Panc1 (cell line): ENCODE data around the gene RABL6.

Experiments
- SIN3A ChIP-seq: IDR thresholded peaks from 2 replicates; pipeline ENCODE4 v1.6.1; 2012; ENCODE audit warnings: low read depth, mild to moderate bottlenecking, low read length, moderate library complexity, borderline replicate concordance; ENCODE audit not compliant: insufficient read depth
- TCF7L2 ChIP-seq: IDR thresholded peaks from 2 replicates; pipeline ENCODE4 v1.6.1; 2011; ENCODE audit warnings: mild to moderate bottlenecking, low read depth, low read length, inconsistent platforms
- TF ChIP-seq, protein P1 (sequence below): fragments of 450-650 bp; IDR thresholded peaks from 2 replicates; pipeline ENCODE4 v1.5.1; 2017; ENCODE audit warnings: mild to moderate bottlenecking

DNA sequence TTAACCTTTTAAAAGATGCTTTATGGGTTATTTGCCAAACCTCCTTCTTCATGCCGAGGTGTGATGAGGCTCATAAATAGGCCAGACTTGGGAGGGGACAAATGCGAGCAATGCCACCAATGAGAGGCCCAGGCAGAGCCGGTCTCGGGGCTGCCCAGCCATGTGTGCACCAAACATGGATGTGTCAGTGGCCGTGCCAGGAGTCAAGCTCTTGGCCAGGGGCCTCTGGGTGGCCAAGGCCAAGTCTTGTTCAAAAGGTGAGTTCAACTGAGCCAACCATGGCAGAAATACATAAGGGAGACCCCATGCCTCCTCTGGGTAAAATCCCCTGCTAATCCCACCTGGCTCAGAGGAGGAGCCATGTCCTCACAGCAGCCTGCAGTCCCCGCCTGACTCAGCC lies 32.6 kb upstream of the RABL6 start:
- TF ChIP-seq, protein P1, sequence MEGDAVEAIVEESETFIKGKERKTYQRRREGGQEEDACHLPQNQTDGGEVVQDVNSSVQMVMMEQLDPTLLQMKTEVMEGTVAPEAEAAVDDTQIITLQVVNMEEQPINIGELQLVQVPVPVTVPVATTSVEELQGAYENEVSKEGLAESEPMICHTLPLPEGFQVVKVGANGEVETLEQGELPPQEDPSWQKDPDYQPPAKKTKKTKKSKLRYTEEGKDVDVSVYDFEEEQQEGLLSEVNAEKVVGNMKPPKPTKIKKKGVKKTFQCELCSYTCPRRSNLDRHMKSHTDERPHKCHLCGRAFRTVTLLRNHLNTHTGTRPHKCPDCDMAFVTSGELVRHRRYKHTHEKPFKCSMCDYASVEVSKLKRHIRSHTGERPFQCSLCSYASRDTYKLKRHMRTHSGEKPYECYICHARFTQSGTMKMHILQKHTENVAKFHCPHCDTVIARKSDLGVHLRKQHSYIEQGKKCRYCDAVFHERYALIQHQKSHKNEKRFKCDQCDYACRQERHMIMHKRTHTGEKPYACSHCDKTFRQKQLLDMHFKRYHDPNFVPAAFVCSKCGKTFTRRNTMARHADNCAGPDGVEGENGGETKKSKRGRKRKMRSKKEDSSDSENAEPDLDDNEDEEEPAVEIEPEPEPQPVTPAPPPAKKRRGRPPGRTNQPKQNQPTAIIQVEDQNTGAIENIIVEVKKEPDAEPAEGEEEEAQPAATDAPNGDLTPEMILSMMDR = no peak
- TF ChIP-seq TCF7L2 (no peak), SIN3A (no peak)
